ENCODE measurements around the gene CHIT1.

GRCh38 chr1:203173011-203173555, 56.4 kb downstream of the CHIT1 start:
- TF ChIP-seq ZNF274 (IDR thresholded peaks at IDR 0.05; ENCODE audit: low read depth, low read length) (no peak), YY1 (IDR thresholded peaks at IDR 0.05; ENCODE audit: insufficient read depth, insufficient read length) (no peak)

Measured in NT2/D1 (cell line).